Ecto neural progenitor cell (in vitro differentiated cells): Measurements from ENCODE around the gene ELMOD1.

Experiments used
- DNase-seq: peaks from one replicate; pipeline ENCODE4 v3.0.0-alpha.2; 2018; ENCODE audit warnings: low spot score

The ELMOD1 gene

GRCh38 chr11:107648242-107648641, 57.3 kb downstream of the ELMOD1 start:
- DNase-seq: peak; percentile 49

- DNase-seq: no peak
Measured at GRCh38 chr11:107651672-107652071, 60.7 kb downstream of the ELMOD1 start.

- no peak for DNase-seq
Measured at GRCh38 chr11:107653076-107653475, 62.1 kb downstream of the ELMOD1 start.

DNA sequence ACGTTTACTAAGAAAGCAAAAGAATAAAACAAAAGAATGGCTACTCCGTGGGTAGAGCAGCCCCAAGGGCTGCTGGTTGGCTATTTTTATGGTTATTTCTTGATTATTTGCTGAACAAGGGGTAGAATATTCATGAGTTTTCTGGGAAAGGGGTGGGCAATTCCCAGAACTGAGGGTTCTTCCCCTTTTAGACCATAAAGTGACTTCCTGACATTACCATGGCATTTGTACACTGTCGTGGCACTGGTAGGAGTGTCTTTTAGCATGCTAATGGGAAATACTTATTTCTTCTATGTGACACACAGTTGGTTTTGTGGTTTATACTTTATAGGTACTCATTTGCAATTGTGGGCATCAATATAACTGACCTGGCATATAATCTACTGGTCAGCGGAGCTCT, 64.7 kb downstream of the ELMOD1 start:
- DNase-seq: no peak

GRCh38 chr11:107659310-107659709, 68.4 kb downstream of the ELMOD1 start:
- no peak for DNase-seq

DNA sequence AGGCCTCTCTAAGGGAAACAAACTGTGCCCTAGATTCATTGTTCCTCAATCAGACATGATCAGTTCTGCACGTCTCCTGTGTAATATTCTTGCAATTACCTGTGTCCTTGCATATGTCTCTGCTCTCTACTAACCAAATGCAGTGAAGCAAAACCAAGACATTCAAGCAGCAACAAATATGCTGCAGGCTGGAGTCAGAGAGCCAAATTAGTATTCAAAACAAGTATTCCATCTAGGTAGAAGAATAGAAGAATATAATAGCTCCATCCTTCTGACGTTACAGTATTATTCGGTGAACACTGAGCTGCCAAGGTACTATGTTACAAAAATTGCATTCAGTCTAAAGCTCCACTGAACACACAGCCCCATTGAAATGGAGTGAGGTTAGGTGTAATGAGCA, 69.1 kb downstream of the ELMOD1 start:
- DNase-seq: no peak

DNA sequence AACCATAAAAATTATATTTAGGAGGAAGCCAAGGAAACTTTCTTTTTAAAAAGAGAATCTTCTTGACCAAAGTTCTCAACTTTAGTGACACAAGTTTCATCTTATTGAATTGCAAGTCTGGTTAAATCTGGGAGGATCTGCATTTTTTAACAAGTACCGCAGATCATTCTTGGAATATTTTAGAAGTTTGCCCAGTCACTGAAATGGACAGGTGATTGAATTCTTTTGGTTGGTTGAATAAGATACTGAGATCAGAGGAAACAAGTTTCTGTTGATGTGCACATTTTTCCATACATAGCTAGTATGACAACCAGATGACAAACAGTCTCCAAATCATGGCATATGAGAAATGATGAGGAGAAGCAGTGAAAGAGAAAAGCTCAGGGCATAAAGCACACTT, 70.7 kb downstream of the ELMOD1 start:
- no peak for DNase-seq

DNA sequence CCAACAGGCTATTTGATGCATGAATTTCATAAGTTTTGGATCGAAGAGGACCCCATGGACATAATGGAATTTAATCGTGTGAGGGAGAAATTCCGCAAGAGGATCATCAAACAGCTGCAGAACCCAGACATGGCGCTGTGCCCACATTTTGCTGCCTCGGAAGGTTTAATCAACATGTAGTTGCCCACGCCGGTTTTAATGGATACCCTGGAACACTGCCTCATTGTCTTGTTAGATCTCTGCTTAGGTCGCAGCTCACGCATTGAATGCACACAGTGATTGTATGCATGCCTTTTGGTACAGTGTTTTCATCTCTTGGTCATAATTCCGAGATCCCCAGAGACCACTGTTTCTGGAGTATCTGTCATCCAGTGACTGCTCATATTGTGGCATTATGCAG, 74.1 kb downstream of the ELMOD1 start:
- DNase-seq: no peak

GRCh38 chr11:107666911-107667613, 76.1 kb downstream of the ELMOD1 start:
- no peak for DNase-seq

DNA sequence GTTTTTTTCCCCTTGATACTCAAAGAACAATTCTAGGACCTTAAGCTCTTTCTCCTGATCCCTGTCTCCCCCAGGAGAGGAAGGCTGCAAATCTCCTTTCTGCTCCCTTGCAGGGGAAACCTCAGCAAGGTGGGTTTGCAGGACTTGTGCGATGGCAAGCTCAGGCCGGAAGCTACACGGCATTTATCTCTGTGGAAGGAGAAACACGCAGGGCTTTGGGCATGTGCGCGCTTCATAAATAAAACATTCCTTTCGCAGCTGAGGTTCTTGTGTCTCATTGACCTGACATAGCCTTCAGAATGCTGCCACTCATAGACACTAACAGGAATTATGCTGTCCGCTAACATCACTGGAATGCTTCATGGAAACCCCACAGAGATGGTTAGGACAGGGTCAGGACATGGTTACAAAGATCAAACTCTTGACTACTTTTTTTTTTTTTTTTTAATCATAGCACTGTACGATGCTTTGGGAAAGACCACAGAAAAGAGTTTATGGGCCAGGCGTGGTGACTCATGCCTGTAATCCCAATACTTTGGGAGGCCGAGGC, 78.3 kb downstream of the ELMOD1 start:
- no peak for DNase-seq

- no peak for DNase-seq
Measured at GRCh38 chr11:107669893-107670601, 79.1 kb downstream of the ELMOD1 start.

DNA sequence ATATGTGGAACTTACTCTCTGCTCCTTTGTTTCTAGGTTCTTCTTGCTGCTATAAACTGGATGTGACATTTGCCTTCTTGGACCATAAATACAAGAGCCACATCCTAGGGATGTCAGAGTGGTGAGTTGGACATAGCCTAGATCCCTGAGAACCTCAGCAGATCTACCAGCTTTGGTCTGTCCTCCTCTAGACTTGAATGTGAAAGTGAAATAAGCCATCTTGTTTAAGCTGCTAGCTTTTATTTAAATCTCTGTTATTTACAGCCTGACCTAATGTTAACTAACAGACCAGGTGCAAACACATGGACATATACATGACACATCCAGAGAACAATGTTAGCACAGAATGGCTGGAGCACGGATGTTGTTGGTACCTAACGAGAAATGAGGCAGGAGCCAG, 85.0 kb downstream of the ELMOD1 start:
- DNase-seq: no peak

GRCh38 chr11:107676336-107677057, 85.5 kb downstream of the ELMOD1 start:
- DNase-seq: no peak

DNA sequence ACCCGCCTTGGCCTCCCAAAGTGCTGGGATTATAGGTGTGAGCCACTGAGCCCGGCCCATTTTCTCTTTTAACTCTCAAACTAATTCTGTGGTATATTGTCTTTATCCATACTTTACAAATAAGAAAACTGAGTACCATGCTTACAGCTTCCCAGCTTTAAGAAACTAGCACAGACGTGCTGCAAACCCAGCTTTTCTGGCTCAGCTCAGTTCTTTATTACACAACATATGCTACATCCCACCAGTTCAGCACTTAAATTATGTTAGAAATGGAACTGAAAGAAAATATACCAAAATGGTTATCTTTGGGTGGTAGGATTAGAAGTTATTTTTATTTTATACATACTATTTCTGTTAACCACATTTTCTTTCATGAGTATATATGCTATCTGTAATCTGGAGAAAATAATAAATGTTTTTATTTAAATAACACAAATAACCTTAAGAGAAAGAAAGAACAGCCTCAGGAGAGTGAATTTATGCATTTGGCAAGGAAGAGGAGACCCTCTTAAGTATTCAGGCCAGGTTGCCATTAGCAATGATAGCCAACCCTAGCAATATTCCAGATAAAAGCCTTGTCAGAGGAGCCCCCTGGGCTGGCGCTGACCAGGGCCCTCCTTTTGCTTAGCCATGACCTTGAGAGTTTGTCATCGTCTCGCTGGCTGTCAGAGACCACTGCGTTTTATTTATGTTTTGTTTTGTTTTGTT, 87.1 kb downstream of the ELMOD1 start:
- no peak for DNase-seq

DNA sequence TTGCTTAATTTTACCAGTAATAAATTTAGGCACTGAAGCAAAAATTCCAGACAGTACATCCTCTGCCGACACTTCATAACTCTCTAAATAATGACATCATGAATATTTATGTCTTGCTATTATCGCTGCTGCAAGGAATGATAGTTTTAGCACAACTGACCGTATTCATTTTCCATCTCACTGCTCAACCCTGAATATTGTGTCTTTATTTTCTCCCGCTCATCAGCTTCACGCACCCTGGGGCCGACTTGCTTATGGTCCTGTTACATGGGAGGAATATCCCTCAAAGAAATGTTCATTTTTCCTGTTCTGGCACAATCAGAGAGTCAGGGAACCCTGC, 87.7 kb downstream of the ELMOD1 start:
- no peak for DNase-seq

DNA sequence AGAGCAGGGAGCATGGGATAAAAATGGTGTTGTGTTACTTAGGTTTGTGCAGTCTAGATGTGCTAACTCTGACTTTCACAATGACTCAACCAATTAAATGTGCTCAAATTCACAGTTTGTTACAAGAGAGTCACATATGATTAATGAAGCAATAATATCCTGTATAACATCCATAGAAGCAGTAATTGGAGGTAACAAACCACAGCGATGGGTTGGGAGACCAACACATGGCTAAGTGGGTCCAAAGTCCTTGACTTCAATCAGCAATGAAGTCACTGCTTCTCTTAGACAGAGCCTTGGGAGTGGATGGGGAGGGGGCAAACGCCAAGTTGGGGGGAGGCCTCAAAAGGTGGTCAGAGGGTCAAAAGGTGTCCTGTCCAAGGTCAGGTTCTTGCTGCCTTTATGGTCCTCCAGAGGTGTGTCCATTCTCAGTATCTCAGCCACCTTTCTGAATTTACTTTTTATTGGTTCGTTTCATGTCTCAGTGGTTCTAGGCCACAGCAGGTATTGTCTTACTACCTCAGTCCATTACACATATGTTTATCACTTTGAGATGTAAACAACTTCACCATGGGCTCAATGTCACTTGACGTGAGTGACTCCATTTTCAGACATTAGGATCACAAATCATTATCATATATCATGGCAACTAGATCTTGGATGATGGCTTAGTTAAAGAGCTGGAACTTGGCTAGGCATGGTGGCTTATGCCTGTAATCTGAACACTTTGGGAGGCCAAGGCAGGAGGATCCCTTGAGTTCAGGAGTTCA, 88.5 kb downstream of the ELMOD1 start:
- DNase-seq: no peak

DNA sequence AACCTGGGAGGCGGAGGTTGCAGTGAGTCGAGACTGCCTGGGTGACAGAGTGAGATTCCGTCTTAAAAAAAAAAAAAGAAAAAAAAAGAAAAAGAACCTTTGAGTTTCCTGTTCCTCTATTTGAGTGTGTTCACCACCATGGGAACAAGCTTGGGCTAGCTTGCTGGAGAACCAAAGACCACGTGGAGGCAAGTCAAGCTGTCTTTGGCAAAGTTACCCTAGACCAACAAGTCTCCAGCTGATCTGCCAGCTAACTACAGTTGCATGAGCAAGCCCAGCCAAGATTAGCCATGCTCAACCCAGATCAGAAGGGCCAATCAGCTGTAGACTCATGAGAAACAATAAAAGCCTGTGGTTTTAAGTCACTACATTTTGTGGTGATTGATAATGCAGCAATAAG, 91.2 kb downstream of the ELMOD1 start:
- DNase-seq: no peak

DNA sequence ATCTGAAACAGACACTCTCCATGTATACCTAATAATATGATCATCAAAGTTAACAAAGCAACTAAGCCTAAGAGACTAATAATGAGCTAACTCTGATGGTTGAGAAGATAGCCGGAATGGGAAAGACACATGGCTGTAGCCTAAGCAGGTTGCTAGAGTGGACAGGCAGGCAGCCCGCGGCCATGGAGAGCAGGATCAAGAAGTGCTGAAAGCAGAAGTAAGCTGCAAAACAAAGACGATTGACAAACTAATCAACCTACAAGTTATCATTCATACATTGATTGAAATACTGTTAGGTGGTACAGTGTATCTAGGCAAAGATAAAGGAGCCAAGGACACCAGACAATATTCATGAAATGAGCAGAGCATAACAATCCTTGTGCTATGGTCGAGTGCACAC, 91.6 kb downstream of the ELMOD1 start:
- DNase-seq: no peak

- no peak for DNase-seq
Measured at GRCh38 chr11:107683061-107683460, 92.1 kb downstream of the ELMOD1 start.

- no peak for DNase-seq
Measured at GRCh38 chr11:107683807-107684206, 92.9 kb downstream of the ELMOD1 start.

DNA sequence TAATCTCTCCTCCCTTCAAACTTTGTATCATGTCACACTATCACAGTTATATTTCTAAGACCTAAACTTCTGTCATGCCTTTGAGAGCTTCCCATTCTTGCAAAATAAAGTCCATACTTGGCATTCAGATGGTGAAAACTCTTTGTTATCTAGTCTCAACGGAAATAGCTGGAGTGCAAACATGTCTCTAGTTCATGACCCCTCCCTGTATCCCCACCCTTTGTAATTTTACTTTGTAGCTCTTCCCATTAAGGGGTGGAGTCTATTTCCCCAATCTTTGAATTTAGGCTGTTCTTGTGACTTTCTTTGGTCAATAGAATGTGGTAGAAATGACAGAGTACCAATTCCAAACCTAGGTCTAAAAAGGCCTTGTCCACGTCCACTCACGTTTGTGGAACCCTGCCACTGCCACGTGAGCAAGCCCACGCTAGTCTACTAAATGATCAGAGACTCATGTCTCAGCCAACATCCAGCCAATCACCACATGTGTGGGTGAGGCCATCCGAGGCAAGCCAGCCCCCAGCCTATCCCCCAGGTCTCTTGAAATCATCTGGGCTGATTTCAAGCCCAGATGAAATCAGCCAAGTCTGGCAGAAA, 97.5 kb downstream of the ELMOD1 start:
- DNase-seq: no peak
